Activated naive CD8-positive, alpha-beta T cell treated with anti-CD3 and anti-CD28 coated beads, Interleukin-2, amount 50 U/mL, for 16 hours (primary cell): ENCODE data around the gene TAB2.

Source experiments
- DNase-seq: peaks from one replicate; pipeline ENCODE4 v3.0.0-alpha.2; 2020; ENCODE audit warnings: low read depth, low spot score

Gene TAB2

DNA sequence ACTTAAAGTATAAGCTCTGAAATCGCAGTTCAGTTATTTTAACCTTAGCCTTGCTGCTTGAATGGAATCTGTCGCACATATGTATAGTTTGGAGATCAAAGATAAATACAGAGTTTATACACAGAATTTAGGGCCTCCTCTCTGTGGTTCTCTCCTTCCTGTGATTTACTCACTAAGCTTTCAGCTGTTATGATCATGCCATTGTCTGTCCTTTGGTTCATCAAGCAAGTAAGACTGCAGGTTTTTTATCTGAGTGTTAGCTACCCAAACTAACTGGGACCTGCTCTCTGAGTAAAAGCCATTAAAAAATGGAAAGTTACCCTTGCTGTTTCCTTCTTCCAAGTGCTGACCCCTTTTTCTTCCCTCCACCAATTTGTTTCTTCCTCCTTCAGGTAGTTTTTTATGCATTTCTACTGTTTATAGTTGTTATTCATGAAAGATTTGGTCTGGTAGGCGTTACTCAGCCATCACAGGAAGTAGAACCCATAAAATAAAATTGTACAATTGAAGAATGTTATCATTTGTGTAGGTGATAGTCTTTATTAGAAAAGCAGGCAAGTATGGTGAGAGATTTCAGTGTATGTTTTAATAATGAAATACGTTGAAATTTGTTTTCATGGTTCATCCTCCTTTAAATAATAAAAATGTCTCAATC, 48.9 kb downstream of the TAB2 start:
- no peak for DNase-seq

- DNase-seq: no peak
These were observed 50.6 kb downstream of the TAB2 start for GRCh38 chr6:149368065-149368464.

DNA sequence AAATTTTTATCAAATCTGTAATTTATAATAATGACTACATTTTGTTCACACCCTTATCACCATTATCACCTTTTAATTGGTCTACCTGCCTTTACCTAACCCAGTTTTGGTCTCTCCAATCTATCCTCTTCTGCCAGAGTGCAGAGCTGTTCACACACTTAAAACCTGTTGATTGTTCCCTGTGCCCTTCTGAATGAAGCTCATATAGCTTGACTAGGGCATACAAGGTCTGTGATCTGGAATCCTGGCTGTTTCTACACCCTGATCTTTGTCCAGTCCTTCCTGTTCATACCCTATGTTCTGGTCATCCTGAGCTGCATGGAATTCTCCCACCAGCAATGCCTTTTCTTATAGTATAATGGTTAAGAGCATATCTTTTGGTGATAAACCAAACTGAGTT, 53.6 kb downstream of the TAB2 start:
- DNase-seq: no peak

DNA sequence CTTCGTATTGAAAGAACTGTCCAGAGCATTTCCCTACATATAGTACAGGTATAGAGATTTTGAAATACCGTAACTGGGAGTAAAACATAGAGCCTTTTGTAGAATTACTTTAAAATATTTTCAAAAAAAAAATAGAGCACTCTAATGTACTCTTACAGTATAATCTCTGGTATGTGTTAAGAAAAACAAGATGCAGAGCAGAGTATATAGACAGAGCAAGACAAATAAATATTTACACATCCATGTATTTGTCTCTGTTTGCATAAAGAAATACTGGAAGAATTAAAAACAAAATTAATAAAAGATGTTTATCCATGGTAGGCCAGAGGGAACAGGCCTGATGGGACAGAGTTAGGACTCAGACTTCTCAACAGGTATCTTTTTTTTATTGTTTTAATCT, 54.5 kb downstream of the TAB2 start:
- no peak for DNase-seq

- DNase-seq: no peak
These were observed 56.0 kb downstream of the TAB2 start for GRCh38 chr6:149373511-149373910.

DNA sequence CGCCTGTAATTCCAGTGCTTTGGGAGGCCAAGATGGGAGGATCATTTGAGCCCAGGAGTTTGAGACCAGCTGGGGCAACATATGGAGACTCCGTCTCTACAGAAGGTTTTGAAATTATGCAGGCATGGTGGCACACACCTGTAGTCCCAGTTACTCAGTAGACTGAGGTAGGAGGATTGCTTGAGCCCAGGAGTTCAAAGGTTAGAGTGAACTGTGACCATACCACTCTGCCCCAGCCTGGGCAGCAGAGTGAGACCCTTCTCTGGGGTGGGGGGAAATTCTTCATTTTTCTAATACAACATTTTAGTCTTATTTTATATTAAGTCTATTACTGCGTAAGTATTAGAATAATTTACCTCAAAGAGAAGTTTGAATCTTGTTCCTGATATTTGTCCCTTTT, 62.5 kb downstream of the TAB2 start:
- no peak for DNase-seq

DNA sequence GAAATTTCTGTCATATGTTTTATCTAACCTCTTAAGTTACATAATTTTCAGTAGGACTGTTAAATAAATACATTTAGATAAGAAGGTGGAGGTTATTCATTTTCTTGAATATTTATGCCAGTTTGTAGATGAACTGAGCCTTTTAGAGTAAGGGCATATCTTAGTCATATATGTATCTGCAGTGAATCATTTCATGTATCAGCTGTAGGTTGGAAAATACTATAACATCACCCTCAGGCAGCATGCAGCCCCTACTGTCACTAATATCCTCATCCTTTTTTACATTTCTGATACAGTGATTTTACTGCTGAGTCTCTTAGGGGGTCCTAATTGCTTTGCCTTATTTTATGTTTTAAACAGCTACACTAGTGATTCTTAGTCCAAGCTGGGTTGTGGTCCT, 63.0 kb downstream of the TAB2 start:
- DNase-seq: no peak

DNA sequence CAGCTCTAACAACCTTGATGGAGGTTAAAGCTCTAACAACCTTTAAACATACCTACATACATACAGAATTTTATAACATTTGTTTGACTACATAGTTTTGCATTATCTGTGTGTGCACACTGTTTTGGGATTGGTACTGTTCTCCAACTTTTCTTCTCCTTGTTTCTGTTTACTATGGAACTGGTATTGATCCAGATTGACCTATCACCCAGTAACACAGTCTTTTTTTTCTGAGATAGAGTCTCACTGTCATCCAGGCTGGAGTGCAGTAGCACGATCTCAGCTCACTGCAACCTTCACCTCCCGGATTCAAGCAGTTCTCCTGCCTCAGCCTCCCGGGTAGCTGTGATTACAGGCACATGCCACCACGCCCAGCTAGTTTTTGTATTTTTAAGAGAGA, 65.9 kb downstream of the TAB2 start:
- no peak for DNase-seq

GRCh38 chr6:149384464-149384863, 67.0 kb downstream of the TAB2 start:
- DNase-seq: no peak

GRCh38 chr6:149385998-149386646, 68.6 kb downstream of the TAB2 start:
- DNase-seq: no peak

GRCh38 chr6:149387779-149388512, 70.4 kb downstream of the TAB2 start:
- DNase-seq: no peak

GRCh38 chr6:149389509-149390297, 72.2 kb downstream of the TAB2 start:
- DNase-seq: no peak

DNA sequence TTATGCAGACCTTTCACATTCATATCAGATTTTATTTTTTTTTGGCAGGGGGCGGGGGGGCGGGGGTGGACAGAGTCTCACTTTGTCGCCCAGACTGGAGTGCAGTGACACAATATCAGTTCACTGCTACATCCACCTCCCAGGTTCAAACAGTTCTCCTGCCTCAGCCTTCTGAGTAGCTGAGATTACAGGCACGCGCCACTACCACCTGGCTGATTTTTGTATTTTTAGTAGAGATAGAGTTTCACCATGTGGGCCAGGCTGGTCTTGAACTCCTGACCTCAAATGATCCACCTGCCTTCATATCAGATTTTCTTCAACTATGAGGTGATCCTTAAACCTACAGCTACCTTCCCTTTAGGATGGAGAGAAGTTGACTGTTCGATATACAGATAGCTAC, 74.6 kb downstream of the TAB2 start:
- DNase-seq: no peak

GRCh38 chr6:149392535-149392934, 75.0 kb downstream of the TAB2 start:
- no peak for DNase-seq

- DNase-seq: no peak
These were observed 75.6 kb downstream of the TAB2 start for GRCh38 chr6:149393002-149393679.

DNA sequence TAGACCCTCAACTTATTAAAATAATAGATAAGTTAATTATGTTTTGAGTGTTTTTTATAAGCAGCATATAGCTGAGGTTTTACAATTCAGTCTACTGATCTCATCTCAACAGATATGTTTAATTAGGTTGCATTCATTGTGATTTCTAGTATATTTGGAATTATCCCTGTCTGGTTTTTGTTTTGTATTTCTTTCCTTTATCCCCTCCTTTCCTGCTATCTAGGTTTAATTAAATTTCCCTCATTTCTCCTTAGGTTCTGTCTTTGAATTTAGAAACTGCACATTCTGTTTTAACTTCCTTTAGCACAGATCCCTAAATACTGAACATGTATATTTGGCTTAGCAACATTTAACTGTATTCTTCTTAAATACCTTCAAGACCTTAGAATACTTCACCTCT, 77.7 kb downstream of the TAB2 start:
- DNase-seq: no peak

- no peak for DNase-seq
These were observed 79.9 kb downstream of the TAB2 start for GRCh38 chr6:149397384-149397783.

- DNase-seq: no peak
These were observed 82.5 kb downstream of the TAB2 start, which contains the start of gene SUMO4 for GRCh38 chr6:149400050-149400449. TSS of gene SUMO4 (plus strand) at chr6:149400262. CDS start at chr6:149400392, 130 bp downstream.

DNA sequence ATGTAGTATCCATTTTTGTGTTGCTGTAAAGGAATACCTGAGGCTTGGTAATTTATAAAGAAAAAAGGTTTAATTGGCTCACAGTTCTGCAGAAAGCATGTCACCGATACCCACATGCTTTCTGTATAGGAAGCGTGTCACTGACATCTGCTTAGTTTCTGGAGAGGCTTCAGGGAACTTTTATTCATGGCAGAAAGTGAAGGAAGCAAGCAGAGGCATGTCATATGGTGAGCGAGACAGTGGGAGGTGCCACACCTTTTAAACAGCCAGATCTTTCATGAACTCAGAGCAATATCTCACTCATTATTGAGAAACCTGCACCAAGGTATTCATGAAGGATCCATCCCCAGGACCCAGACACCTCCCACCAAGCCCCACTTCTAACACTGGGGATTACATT, 86.0 kb downstream of the TAB2 start:
- no peak for DNase-seq

GRCh38 chr6:149405823-149406765, 88.6 kb downstream of the TAB2 start:
- no peak for DNase-seq
